ENCODE data around the gene FER. TPM values are rescaled to one million over a fixed set of nuclear protein-coding genes. Genes with fewer than 3 reads are reported as not detected.

Gene FER
- polyA plus RNA-seq, 1 donor (not counting 4 experiments of a cell fraction or from before 2014, with no cell fraction given), result 17.1 TPM

- no peak overlapping the region for H2AFZ ChIP-seq (ENCODE audit: control insufficient read depth, low read length)
- H3K36me3 ChIP-seq (ENCODE audit: control insufficient read depth in 2 of 2, extremely low read depth in 1 of 2, insufficient read depth in 2 of 2, low read length in 2 of 2), result no peaks in the 10 kb centered on the region
- no peak for TF ChIP-seq CTCF (optimal IDR thresholded peaks at IDR 0.05 in 1 of 3, IDR thresholded peaks at IDR 0.05 in 1 of 3, conservative IDR thresholded peaks at IDR 0.05 in 1 of 3; ENCODE audit: extremely low read depth in 1 of 3, insufficient read depth in 2 of 3, low read length in 3 of 3)
- TF ChIP-seq EZH2 (IDR thresholded peaks at IDR 0.05; ENCODE audit: low read length), result no peak
- H3K9me1 ChIP-seq (ENCODE audit: control insufficient read depth, extremely low read depth, insufficient read depth, low read length), result peaks cover under 1% of the 10 kb centered on the region
- FAIRE-seq (no peak), DNase-seq (ENCODE audit: low read depth, low spot score) (no peak)
- no peak overlapping the region for H3K27ac ChIP-seq (ENCODE audit: control insufficient read depth, insufficient read depth, low read length)
- H4K20me1 ChIP-seq (ENCODE audit: control insufficient read depth, extremely low read depth, insufficient read depth, low read length), result no peaks in the 10 kb centered on the region
- no peaks in the 10 kb centered on the region for H3K79me2 ChIP-seq (ENCODE audit: control insufficient read depth, insufficient read depth, low read length)
- no peaks in the 10 kb centered on the region for H3K27me3 ChIP-seq (ENCODE audit: control insufficient read depth, extremely low read depth, insufficient read depth, low read length)
- H3K9ac ChIP-seq (ENCODE audit: control insufficient read depth, extremely low read depth, insufficient read depth, low read length), result no peak overlapping the region
- no peak overlapping the region for H3K4me3 ChIP-seq (ENCODE audit: control insufficient read depth in 2 of 3, extremely low read depth in 1 of 3, insufficient read depth in 2 of 3, low read depth in 1 of 3, low read length in 3 of 3)
- dilution Hi-C loops (cut with MboI; ENCODE audit: extremely low pct_ligation_motif_present, low sequenced_read_pairs), result no loop called here
- peaks cover 3% of the 10 kb centered on the region for H3K4me1 ChIP-seq (ENCODE audit: control insufficient read depth, extremely low read depth, insufficient read depth, low read length)
- no peak overlapping the region for H3K4me2 ChIP-seq (ENCODE audit: control insufficient read depth, extremely low read depth, insufficient read depth, low read depth, low read length)
- H3K9me3 ChIP-seq (ENCODE audit: control insufficient read depth, low read depth, low read length), result no peaks in the 10 kb centered on the region
Observed at GRCh38 chr5:108878756-108879155, 131.1 kb downstream of the FER start.

DNA sequence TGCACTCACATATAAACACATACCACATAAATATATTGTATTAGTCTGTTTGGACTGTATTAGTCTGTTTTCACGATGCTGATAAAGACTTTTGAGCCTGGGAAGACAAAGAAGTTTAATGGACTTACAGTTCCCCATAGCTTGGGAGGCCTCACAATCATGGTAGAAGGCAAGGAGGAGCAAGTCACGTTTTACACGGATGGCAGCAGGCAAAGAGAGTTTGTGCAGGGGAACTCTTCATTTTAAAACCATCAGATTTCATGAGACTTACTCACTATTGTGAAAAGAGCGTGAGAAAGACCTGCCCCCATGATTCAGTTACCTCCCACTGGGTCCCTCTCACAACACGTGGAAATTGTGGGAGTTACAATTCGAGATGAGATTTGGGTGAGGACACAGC, 133.4 kb downstream of the FER start:
- Histone ChIP-seq H3K4me3 (ENCODE audit: control insufficient read depth in 2 of 3, extremely low read depth in 1 of 3, insufficient read depth in 2 of 3, low read depth in 1 of 3, low read length in 3 of 3) (no peak overlapping the region), H2AFZ (ENCODE audit: control insufficient read depth, low read length) (no peak overlapping the region), H3K79me2 (ENCODE audit: control insufficient read depth, insufficient read depth, low read length) (no peaks in the 10 kb centered on the region), H3K4me2 (ENCODE audit: control insufficient read depth, extremely low read depth, insufficient read depth, low read depth, low read length) (no peak overlapping the region), H3K27ac (ENCODE audit: control insufficient read depth, insufficient read depth, low read length) (no peak overlapping the region), H3K9me3 (ENCODE audit: control insufficient read depth, low read depth, low read length) (no peaks in the 10 kb centered on the region), H4K20me1 (ENCODE audit: control insufficient read depth, extremely low read depth, insufficient read depth, low read length) (no peaks in the 10 kb centered on the region), H3K9me1 (ENCODE audit: control insufficient read depth, extremely low read depth, insufficient read depth, low read length) (no peaks in the 10 kb centered on the region), H3K4me1 (ENCODE audit: control insufficient read depth, extremely low read depth, insufficient read depth, low read length) (no peaks in the 10 kb centered on the region), H3K9ac (ENCODE audit: control insufficient read depth, extremely low read depth, insufficient read depth, low read length) (no peak overlapping the region), H3K27me3 (ENCODE audit: control insufficient read depth, extremely low read depth, insufficient read depth, low read length) (no peaks in the 10 kb centered on the region), H3K36me3 (ENCODE audit: control insufficient read depth in 2 of 2, extremely low read depth in 1 of 2, insufficient read depth in 2 of 2, low read length in 2 of 2) (no peaks in the 10 kb centered on the region)
- TF ChIP-seq EZH2 (IDR thresholded peaks at IDR 0.05; ENCODE audit: low read length), result no peak
- TF ChIP-seq CTCF (optimal IDR thresholded peaks at IDR 0.05 in 1 of 3, IDR thresholded peaks at IDR 0.05 in 1 of 3, conservative IDR thresholded peaks at IDR 0.05 in 1 of 3; ENCODE audit: extremely low read depth in 1 of 3, insufficient read depth in 2 of 3, low read length in 3 of 3), result no peak
- DNase-seq (ENCODE audit: low read depth, low spot score) (no peak), FAIRE-seq (no peak)
- dilution Hi-C loops (cut with MboI; ENCODE audit: extremely low pct_ligation_motif_present, low sequenced_read_pairs), result no loop called here

Data from keratinocyte (primary cell).